ENCODE results near the gene IVNS1ABP.

IVNS1ABP gene

GRCh38 chr1:185317886-185318310 lies 855 bp upstream of the IVNS1ABP start:
- H3K4me3 ChIP-seq (ENCODE audit: low read depth, low read length), result peak overlapping the region; percentile 73
- no peaks in the 10 kb centered on the region for H3K4me1 ChIP-seq
- no peak for TF ChIP-seq CTCF (IDR thresholded peaks at IDR 0.05)
- no peaks in the 10 kb centered on the region for H3K36me3 ChIP-seq (ENCODE audit: control insufficient read depth, insufficient read depth, low read length)
- H3K4me2 ChIP-seq (ENCODE audit: low read length), result peak overlapping the region; percentile 95
- peak overlapping the region; percentile 98 for H3K27ac ChIP-seq
- no peak overlapping the region for H3K9ac ChIP-seq
- H3K79me2 ChIP-seq, result peaks cover 14% of the 10 kb centered on the region
- H3K9me3 ChIP-seq (ENCODE audit: control insufficient read depth, low read length), result no peaks in the 10 kb centered on the region
- H3K27me3 ChIP-seq (ENCODE audit: control insufficient read depth, insufficient read depth, low read length), result no peaks in the 10 kb centered on the region
- H2AFZ ChIP-seq, result peak overlapping the region; percentile 85

- Histone ChIP-seq H3K4me1 (peaks cover 4% of the 10 kb centered on the region), H3K27ac (peak overlapping the region; percentile 98), H3K4me2 (ENCODE audit: low read length) (peak overlapping the region; percentile 87), H3K4me3 (ENCODE audit: low read depth, low read length) (peak overlapping the region; percentile 94), H3K36me3 (ENCODE audit: control insufficient read depth, insufficient read depth, low read length) (no peaks in the 10 kb centered on the region), H3K79me2 (peaks cover 20% of the 10 kb centered on the region), H3K9me3 (ENCODE audit: control insufficient read depth, low read length) (no peaks in the 10 kb centered on the region), H2AFZ (peak overlapping the region; percentile 89), H3K9ac (peak overlapping the region; percentile 80), H3K27me3 (ENCODE audit: control insufficient read depth, insufficient read depth, low read length) (no peaks in the 10 kb centered on the region)
- TF ChIP-seq CTCF (IDR thresholded peaks at IDR 0.05), result no peak
Measured at GRCh38 chr1:185316163-185317033, 645 bp downstream of the IVNS1ABP start.

GRCh38 chr1:185315445-185316071 lies 1.5 kb downstream of the IVNS1ABP start:
- Histone ChIP-seq H3K79me2 (peaks cover 20% of the 10 kb centered on the region), H3K9me3 (ENCODE audit: control insufficient read depth, low read length) (no peaks in the 10 kb centered on the region), H3K4me1 (peaks cover 4% of the 10 kb centered on the region), H3K4me3 (ENCODE audit: low read depth, low read length) (peak overlapping the region; percentile 94), H2AFZ (peak overlapping the region; percentile 89), H3K27ac (peak overlapping the region; percentile 98), H3K9ac (peak overlapping the region; percentile 80), H3K36me3 (ENCODE audit: control insufficient read depth, insufficient read depth, low read length) (no peaks in the 10 kb centered on the region), H3K27me3 (ENCODE audit: control insufficient read depth, insufficient read depth, low read length) (no peaks in the 10 kb centered on the region), H3K4me2 (ENCODE audit: low read length) (peak overlapping the region; percentile 87)
- TF ChIP-seq CTCF (IDR thresholded peaks at IDR 0.05), result no peak

GRCh38 chr1:185314411-185314810 lies 2.6 kb downstream of the IVNS1ABP start:
- no peak overlapping the region for H3K27ac ChIP-seq
- no peak overlapping the region for H2AFZ ChIP-seq
- H3K36me3 ChIP-seq (ENCODE audit: control insufficient read depth, insufficient read depth, low read length), result no peaks in the 10 kb centered on the region
- no peaks in the 10 kb centered on the region for H3K9me3 ChIP-seq (ENCODE audit: control insufficient read depth, low read length)
- H3K79me2 ChIP-seq, result peaks cover 20% of the 10 kb centered on the region
- no peak for TF ChIP-seq CTCF (IDR thresholded peaks at IDR 0.05)
- peak overlapping the region; percentile 5 for H3K4me2 ChIP-seq (ENCODE audit: low read length)
- peaks cover 4% of the 10 kb centered on the region for H3K4me1 ChIP-seq
- H3K9ac ChIP-seq, result no peak overlapping the region
- no peaks in the 10 kb centered on the region for H3K27me3 ChIP-seq (ENCODE audit: control insufficient read depth, insufficient read depth, low read length)
- peak overlapping the region; percentile 94 for H3K4me3 ChIP-seq (ENCODE audit: low read depth, low read length)

Measured in parathyroid adenoma (tissue), 2 donors.